BLaER1 (cell line): ENCODE data around the gene TNFRSF8.
"Not testable (repeated sequence)": the region's sequence is repeated elsewhere in the genome, so short reads cannot be mapped to it uniquely, and the experiment has no call there.

Experiments
- H3K27ac ChIP-seq: shearing (Covaris generic); formaldehyde crosslinking; 2 replicates; pipeline ENCODE4 v1.8.1; 2022
- H3K27me3 ChIP-seq: shearing (Covaris generic); formaldehyde crosslinking; 2 replicates; pipeline ENCODE4 v1.8.1; 2022
- H3K36me3 ChIP-seq: shearing (Covaris generic); formaldehyde crosslinking; 2 replicates; pipeline ENCODE4 v1.8.1; 2022
- H3K4me1 ChIP-seq: shearing (Covaris generic); formaldehyde crosslinking; 2 replicates; pipeline ENCODE4 v1.8.1; 2022
- H3K4me2 ChIP-seq: shearing (Covaris generic); formaldehyde crosslinking; 2 replicates; pipeline ENCODE4 v1.8.1; 2022
- H3K4me3 ChIP-seq: shearing (Covaris generic); formaldehyde crosslinking; 2 replicates; pipeline ENCODE4 v1.8.1; 2022
- H3K9ac ChIP-seq: shearing (Covaris generic); formaldehyde crosslinking; 2 replicates; pipeline ENCODE4 v1.8.1; 2022
- H3K9me3 ChIP-seq: shearing (Covaris generic); formaldehyde crosslinking; 2 replicates; pipeline ENCODE4 v1.8.1; 2022
- H4K20me1 ChIP-seq: shearing (Covaris generic); formaldehyde crosslinking; 2 replicates; pipeline ENCODE4 v1.8.1; 2022
- Cebpa-rat ChIP-seq: shearing (Covaris generic); IDR thresholded peaks from 2 replicates; pipeline ENCODE4 v1.8.1; 2022

Gene TNFRSF8

DNA sequence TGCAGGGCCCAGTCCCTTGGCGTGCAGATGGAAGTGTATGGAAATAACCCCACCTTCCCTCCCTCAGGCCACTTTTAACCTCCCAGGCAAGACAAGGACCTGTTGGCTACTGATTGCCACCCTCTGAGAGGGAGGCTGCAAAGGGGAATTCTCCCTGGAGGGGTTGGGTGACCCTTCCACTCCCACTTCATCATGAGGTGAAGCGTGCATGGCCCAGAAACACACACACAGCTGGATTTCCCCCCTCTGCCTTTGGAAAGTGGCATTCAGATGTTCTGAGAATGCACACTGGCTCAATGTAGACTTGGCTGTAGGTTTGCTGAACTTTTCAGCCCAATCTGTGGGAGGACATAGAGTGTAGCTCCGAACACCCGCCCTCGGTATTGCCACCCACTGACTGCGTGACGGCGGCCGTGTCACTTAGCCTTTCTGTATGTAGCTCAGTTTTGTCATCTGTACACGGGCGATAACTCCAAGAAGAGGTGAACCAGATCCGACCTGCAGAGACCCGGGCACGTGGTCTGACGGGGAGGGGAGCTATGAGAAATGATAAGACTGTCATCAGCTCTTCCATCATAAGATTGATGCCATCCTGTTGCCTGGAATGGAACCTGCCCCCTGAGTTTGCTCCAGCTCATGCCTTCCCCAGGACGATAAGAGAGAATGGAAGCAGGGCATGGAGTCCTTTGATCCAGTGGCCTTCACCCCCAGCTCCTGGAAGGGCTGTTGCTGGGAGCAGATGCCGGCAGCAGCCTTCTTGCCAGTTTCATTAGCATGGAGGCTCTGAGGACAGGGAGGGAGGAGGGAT, 24.5 kb upstream of the TNFRSF8 start:
- no peak for TF ChIP-seq Cebpa-rat
- H3K9ac ChIP-seq = peak overlapping the region; percentile 48; the same call in 1 of the 2 replicates
- H4K20me1 ChIP-seq = no peaks in the 10 kb centered on the region
- H3K27me3 ChIP-seq = no peaks in the 10 kb centered on the region
- peak overlapping the region; percentile 86 for H3K4me2 ChIP-seq
- no peaks in the 10 kb centered on the region for H3K9me3 ChIP-seq
- H3K4me3 ChIP-seq = no peak overlapping the region; the same call in 1 of the 2 replicates
- H3K36me3 ChIP-seq = no peaks in the 10 kb centered on the region
- peak overlapping the region; percentile 65 for H3K27ac ChIP-seq
- H3K4me1 ChIP-seq = peaks cover 75% of the 10 kb centered on the region

- Histone ChIP-seq H3K4me3 (peak overlapping the region; percentile 26; the same call in 1 of the 2 replicates), H3K9ac (peak overlapping the region; percentile 48; the same call in 1 of the 2 replicates), H3K9me3 (no peaks in the 10 kb centered on the region), H4K20me1 (no peaks in the 10 kb centered on the region), H3K4me1 (peaks cover 70% of the 10 kb centered on the region), H3K36me3 (no peaks in the 10 kb centered on the region), H3K4me2 (peak overlapping the region; percentile 86), H3K27me3 (no peaks in the 10 kb centered on the region), H3K27ac (peak overlapping the region; percentile 65)
- no peak for TF ChIP-seq Cebpa-rat
Observed at GRCh38 chr1:12039164-12039525, 24.0 kb upstream of the TNFRSF8 start.

GRCh38 chr1:12039824-12040456, 23.2 kb upstream of the TNFRSF8 start:
- peak overlapping the region; percentile 86 for H3K4me2 ChIP-seq
- H3K27me3 ChIP-seq, H4K20me1 ChIP-seq, H3K9me3 ChIP-seq, H3K36me3 ChIP-seq: not testable (repeated sequence)
- peaks cover 62% of the 10 kb centered on the region for H3K4me1 ChIP-seq
- peak overlapping the region; percentile 48; the same call in 1 of the 2 replicates for H3K9ac ChIP-seq
- peak overlapping the region; percentile 26 for H3K4me3 ChIP-seq
- H3K27ac ChIP-seq = peak overlapping the region; percentile 65

DNA sequence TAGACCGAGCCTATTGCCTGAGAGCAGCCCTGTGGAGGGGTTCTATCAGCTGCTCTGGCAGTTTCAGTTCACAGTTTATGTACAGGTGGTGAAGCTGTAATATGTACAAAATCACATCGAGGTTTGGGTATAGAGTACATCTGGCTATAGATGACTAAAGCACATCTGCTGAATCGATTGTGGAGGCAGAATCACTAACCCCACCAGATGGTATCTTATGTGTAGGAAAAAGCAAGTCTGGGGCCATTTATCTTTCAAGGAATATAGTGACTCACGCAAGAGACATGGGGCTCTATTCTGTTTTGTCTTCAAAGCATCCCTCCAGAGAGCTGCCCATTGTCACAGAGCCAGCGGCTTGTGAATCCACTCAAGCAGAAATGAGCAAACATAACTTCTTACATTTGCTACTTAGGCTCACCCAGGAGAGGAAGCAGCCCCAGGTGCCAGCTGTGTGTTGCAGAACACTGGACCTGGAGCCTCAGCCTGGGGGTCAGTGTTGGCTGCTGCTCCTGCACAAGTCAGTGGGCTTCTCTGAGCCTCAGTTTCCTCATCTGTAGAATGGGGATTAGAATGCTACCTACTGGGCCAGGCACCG, 22.5 kb upstream of the TNFRSF8 start:
- peak overlapping the region; percentile 65 for H3K27ac ChIP-seq
- H3K4me2 ChIP-seq = peak overlapping the region; percentile 86
- peaks cover 56% of the 10 kb centered on the region for H3K4me1 ChIP-seq
- peak overlapping the region; percentile 26 for H3K4me3 ChIP-seq
- H3K9me3 ChIP-seq = no peaks in the 10 kb centered on the region
- H3K9ac ChIP-seq = peak overlapping the region; percentile 48; the same call in 1 of the 2 replicates
- no peak for TF ChIP-seq Cebpa-rat
- H3K36me3 ChIP-seq = no peaks in the 10 kb centered on the region
- H3K27me3 ChIP-seq = no peaks in the 10 kb centered on the region
- no peaks in the 10 kb centered on the region for H4K20me1 ChIP-seq

DNA sequence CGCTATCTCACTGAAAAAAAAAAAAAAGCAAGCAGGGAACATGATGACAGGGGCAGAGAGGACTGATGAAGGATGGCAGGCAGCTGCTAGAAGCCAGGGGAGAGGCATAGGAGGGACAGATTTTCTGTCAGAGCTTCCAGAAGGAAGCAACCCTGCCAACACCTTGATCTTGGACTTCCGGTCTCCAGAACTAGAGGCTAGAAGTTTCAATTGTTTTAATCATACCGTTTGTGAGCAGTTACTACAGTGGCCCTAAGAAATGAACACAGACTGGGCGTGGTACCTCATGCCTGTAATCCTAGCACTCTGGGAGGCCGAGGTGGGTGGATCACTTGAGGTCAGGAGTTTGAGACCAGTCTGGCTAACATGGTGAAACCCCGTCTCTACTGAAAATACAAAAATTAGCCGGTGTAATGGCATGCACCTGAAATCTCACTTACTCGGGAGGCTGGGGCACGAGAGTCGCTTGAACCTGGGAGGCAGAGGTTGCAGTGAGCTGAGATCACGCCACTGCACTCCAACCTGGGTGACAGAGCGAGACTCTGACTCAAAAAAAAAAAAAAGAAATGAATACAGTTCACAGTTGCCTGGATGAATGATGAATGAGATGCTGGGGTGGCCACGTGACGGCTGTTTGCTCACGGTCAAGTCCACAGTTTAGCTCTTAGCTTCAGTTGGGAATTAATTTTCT, 18.8 kb upstream of the TNFRSF8 start:
- not testable (repeated sequence) for H3K9me3 ChIP-seq, H3K36me3 ChIP-seq, H3K27ac ChIP-seq, H3K9ac ChIP-seq, H3K27me3 ChIP-seq, H3K4me3 ChIP-seq, H3K4me2 ChIP-seq, H4K20me1 ChIP-seq
- H3K4me1 ChIP-seq = peaks cover 55% of the 10 kb centered on the region

DNA sequence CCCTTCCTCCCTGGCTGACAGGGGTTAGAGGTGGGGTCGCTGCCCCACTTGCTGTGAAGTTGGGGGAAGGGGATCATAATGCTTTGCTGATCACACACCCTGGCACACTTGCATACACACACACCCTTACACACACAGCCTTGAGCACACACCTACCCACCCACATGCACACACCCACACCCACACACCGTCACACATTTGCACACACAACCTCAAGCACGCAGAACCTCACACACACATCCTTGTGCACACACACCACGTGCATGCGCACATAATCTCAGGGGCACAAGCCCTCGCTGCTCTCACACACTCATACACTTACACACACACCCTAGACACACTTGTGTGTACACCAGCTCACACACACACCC, 16.4 kb upstream of the TNFRSF8 start:
- Histone ChIP-seq H3K9ac (no peak overlapping the region), H3K27me3 (no peaks in the 10 kb centered on the region), H3K27ac (no peak overlapping the region), H3K4me1 (peaks cover 37% of the 10 kb centered on the region), H3K9me3 (no peaks in the 10 kb centered on the region), H4K20me1 (no peaks in the 10 kb centered on the region), H3K36me3 (no peaks in the 10 kb centered on the region), H3K4me2 (peak overlapping the region; percentile 83), H3K4me3 (no peak overlapping the region)
- no peak for TF ChIP-seq Cebpa-rat

GRCh38 chr1:12047120-12047876, 15.8 kb upstream of the TNFRSF8 start:
- H3K36me3 ChIP-seq = no peaks in the 10 kb centered on the region
- peaks cover 41% of the 10 kb centered on the region for H3K4me1 ChIP-seq
- H3K27ac ChIP-seq = no peak overlapping the region
- no peak overlapping the region for H3K4me3 ChIP-seq
- peak overlapping the region; percentile 83 for H3K4me2 ChIP-seq
- no peaks in the 10 kb centered on the region for H3K27me3 ChIP-seq
- H3K9me3 ChIP-seq = no peaks in the 10 kb centered on the region
- H3K9ac ChIP-seq = no peak overlapping the region
- H4K20me1 ChIP-seq = no peaks in the 10 kb centered on the region
- no peak for TF ChIP-seq Cebpa-rat

GRCh38 chr1:12048372-12048771, 14.7 kb upstream of the TNFRSF8 start:
- H3K9me3 ChIP-seq = no peaks in the 10 kb centered on the region
- H4K20me1 ChIP-seq = no peaks in the 10 kb centered on the region
- no peak overlapping the region for H3K27ac ChIP-seq
- no peak overlapping the region for H3K4me3 ChIP-seq
- TF ChIP-seq Cebpa-rat = no peak
- H3K4me1 ChIP-seq = peaks cover 51% of the 10 kb centered on the region
- no peak overlapping the region for H3K9ac ChIP-seq
- H3K36me3 ChIP-seq = no peaks in the 10 kb centered on the region
- H3K27me3 ChIP-seq = no peaks in the 10 kb centered on the region
- no peak overlapping the region for H3K4me2 ChIP-seq

- Histone ChIP-seq H3K4me1 (peaks cover 52% of the 10 kb centered on the region), H3K4me2 (no peak overlapping the region), H3K4me3 (no peak overlapping the region), H3K36me3 (no peaks in the 10 kb centered on the region), H3K9me3 (no peaks in the 10 kb centered on the region), H3K27ac (no peak overlapping the region), H3K9ac (no peak overlapping the region), H4K20me1 (no peaks in the 10 kb centered on the region), H3K27me3 (no peaks in the 10 kb centered on the region)
- no peak for TF ChIP-seq Cebpa-rat
Observed at GRCh38 chr1:12049616-12050015, 13.5 kb upstream of the TNFRSF8 start.
